SKM-1 treated with dmso at 0.1 percent for 144 hours (cell line): ENCODE results near the gene SEMA6A.

Experiments used
- DNase-seq: peaks from one replicate; lab custom pipeline; 2025; ENCODE audit not compliant: unreplicated experiment; lab: John Stamatoyannopoulos, UW

SEMA6A gene

GRCh38 chr5:116574367-116575325 is at the start of gene SEMA6A:
SEMA6A (minus strand) TSS chr5:116574823; CDS start chr5:116504944, 69,879 bp downstream.
- peak; percentile 71 for DNase-seq

- DNase-seq = no peak
Measured at GRCh38 chr5:116622375-116623050, 47.9 kb upstream of the SEMA6A start.

- DNase-seq = no peak
Measured at GRCh38 chr5:116621599-116621998, 47.0 kb upstream of the SEMA6A start.

GRCh38 chr5:116616876-116617275 is 42.3 kb upstream of the SEMA6A start:
- DNase-seq = no peak

GRCh38 chr5:116614603-116614920 is 39.9 kb upstream of the SEMA6A start:
- DNase-seq = no peak

GRCh38 chr5:116613445-116613844 is 38.8 kb upstream of the SEMA6A start:
- DNase-seq = no peak

- DNase-seq = no peak
Measured at GRCh38 chr5:116612431-116612830, 37.8 kb upstream of the SEMA6A start.

GRCh38 chr5:116605310-116606070 is 30.9 kb upstream of the SEMA6A start:
- no peak for DNase-seq

- no peak for DNase-seq
Measured at GRCh38 chr5:116604805-116605204, 30.2 kb upstream of the SEMA6A start.

- no peak for DNase-seq
Measured at GRCh38 chr5:116600876-116601275, 26.3 kb upstream of the SEMA6A start.

GRCh38 chr5:116598911-116599310 is 24.3 kb upstream of the SEMA6A start:
- no peak for DNase-seq

- DNase-seq = no peak
Measured at GRCh38 chr5:116595498-116595897, 20.9 kb upstream of the SEMA6A start.

- DNase-seq = no peak
Measured at GRCh38 chr5:116593340-116593739, 18.7 kb upstream of the SEMA6A start.

GRCh38 chr5:116585227-116585626 is 10.6 kb upstream of the SEMA6A start:
- no peak for DNase-seq

- DNase-seq = no peak
Measured at GRCh38 chr5:116583862-116584222, 9.2 kb upstream of the SEMA6A start.

GRCh38 chr5:116583085-116583861 is 8.7 kb upstream of the SEMA6A start:
- no peak for DNase-seq

- DNase-seq = no peak
Measured at GRCh38 chr5:116581910-116582309, 7.3 kb upstream of the SEMA6A start.

- DNase-seq = no peak
Measured at GRCh38 chr5:116579144-116579543, 4.5 kb upstream of the SEMA6A start.

GRCh38 chr5:116578676-116579075 is 4.1 kb upstream of the SEMA6A start:
- DNase-seq = no peak

- DNase-seq = no peak
Measured at GRCh38 chr5:116577064-116577788, 2.6 kb upstream of the SEMA6A start.
